HG02571 (cell line): ENCODE data around the gene PWP1.

ENCODE experiments used
- ATAC-seq: cut with Tn5 transposase; IDR thresholded peaks from one replicate; pipeline ENCODE4 v1.9.1; 2021; ENCODE audit warnings: mild to moderate bottlenecking, moderate library complexity; ENCODE audit not compliant: unreplicated experiment

PWP1 gene

GRCh38 chr12:107685360-107686248 lies at the start of gene PWP1:
TSS of gene PWP1 (plus strand) at chr12:107685799. CDS start at chr12:107685900, 101 bp downstream.
- peak; percentile 88 for ATAC-seq

- ATAC-seq = no peak
Observed at GRCh38 chr12:107641154-107641553, 44.4 kb upstream of the PWP1 start.

GRCh38 chr12:107642240-107642639 lies 43.4 kb upstream of the PWP1 start:
- ATAC-seq = no peak

GRCh38 chr12:107645630-107646333 lies 39.8 kb upstream of the PWP1 start:
- no peak for ATAC-seq

GRCh38 chr12:107646436-107646835 lies 39.2 kb upstream of the PWP1 start:
- ATAC-seq = no peak

GRCh38 chr12:107649661-107650061 lies 35.9 kb upstream of the PWP1 start:
- ATAC-seq = no peak

GRCh38 chr12:107650977-107651376 lies 34.6 kb upstream of the PWP1 start:
- no peak for ATAC-seq

GRCh38 chr12:107651571-107652449 lies 33.8 kb upstream of the PWP1 start:
- no peak for ATAC-seq

GRCh38 chr12:107653519-107653918 lies 32.1 kb upstream of the PWP1 start:
- ATAC-seq = no peak

GRCh38 chr12:107654873-107655272 lies 30.7 kb upstream of the PWP1 start:
- ATAC-seq = no peak

GRCh38 chr12:107655281-107656065 lies 30.1 kb upstream of the PWP1 start:
- ATAC-seq = no peak

- no peak for ATAC-seq
Observed at GRCh38 chr12:107656302-107656701, 29.3 kb upstream of the PWP1 start.

- ATAC-seq = no peak
Observed at GRCh38 chr12:107657133-107657532, 28.5 kb upstream of the PWP1 start.

GRCh38 chr12:107657621-107658020 lies 28.0 kb upstream of the PWP1 start:
- no peak for ATAC-seq

- ATAC-seq = no peak
Observed at GRCh38 chr12:107660235-107660634, 25.4 kb upstream of the PWP1 start.

- ATAC-seq = no peak
Observed at GRCh38 chr12:107660861-107661415, 24.7 kb upstream of the PWP1 start.

- ATAC-seq = no peak
Observed at GRCh38 chr12:107661830-107662229, 23.8 kb upstream of the PWP1 start.

- ATAC-seq = no peak
Observed at GRCh38 chr12:107662484-107662883, 23.1 kb upstream of the PWP1 start.

GRCh38 chr12:107663277-107663676 lies 22.3 kb upstream of the PWP1 start:
- no peak for ATAC-seq

- no peak for ATAC-seq
Observed at GRCh38 chr12:107666009-107666408, 19.6 kb upstream of the PWP1 start.
